AG04449 (cell line): ENCODE data around the gene TFB1M.

Experiments used
- CTCF ChIA-PET: fragments of 350-600 bp; formaldehyde crosslinking; extraction: SDS; loops from one replicate; lab custom pipeline; 2021; ENCODE audit warnings: antibody characterized with exemption; lab: Yijun Ruan, JAX
- POLR2A ChIA-PET: fragments of 400-600, 350-600 bp; formaldehyde crosslinking; extraction: SDS; loops from one replicate; lab custom pipeline; 2020; ENCODE audit warnings: antibody characterized with exemption, inconsistent platforms; lab: Yijun Ruan, JAX
- DNase-seq: peaks from one replicate; pipeline ENCODE4 v3.0.0-alpha.2; 2010; ENCODE audit warnings: low read depth, low spot score
- H3K4me3 ChIP-seq: 2 replicates; pipeline ENCODE4 v1.5.1; 2011; ENCODE audit warnings: low read depth, mild to moderate bottlenecking, control low read depth, low read length
- CTCF ChIP-seq: IDR thresholded peaks from one replicate; pipeline ENCODE4 v1.5.1; 2011; ENCODE audit warnings: mild to moderate bottlenecking, moderate library complexity, low read length, control low read depth, inconsistent platforms; ENCODE audit not compliant: insufficient read depth; ENCODE audit errors: missing control alignments

The TFB1M gene

GRCh38 chr6:155261111-155261900 lies 53.0 kb downstream of the TFB1M start:
- no peak for DNase-seq
- H3K4me3 ChIP-seq: no peak overlapping the region
- ChIA-PET POLR2A (no interaction called here), CTCF (interaction anchor here (0.7 to 2.6 kb wide), 7 partner anchors 9 to 586 kb away, joined by 3 to 16 read pairs (median 6); no protein-coding TSS in a partner anchor)
- TF ChIP-seq CTCF: no peak

GRCh38 chr6:155260686-155261085 lies 53.6 kb downstream of the TFB1M start:
- ChIA-PET POLR2A (no interaction called here), CTCF (interaction anchor here (0.7 to 2.4 kb wide), 5 partner anchors 10 to 585 kb away, joined by 3 to 10 read pairs (median 5); no protein-coding TSS in a partner anchor)
- TF ChIP-seq CTCF: no peak
- H3K4me3 ChIP-seq: no peak overlapping the region
- DNase-seq: no peak

- TF ChIP-seq CTCF: no peak
- H3K4me3 ChIP-seq: no peak overlapping the region
- CTCF ChIA-PET: interaction anchor here (1.3 to 4.4 kb wide), 6 partner anchors 9 to 86 kb away, joined by 5 to 32 read pairs (median 7); no protein-coding TSS in a partner anchor
- POLR2A ChIA-PET: no interaction called here
- DNase-seq: no peak
Observed at GRCh38 chr6:155259897-155260296, 54.4 kb downstream of the TFB1M start.

GRCh38 chr6:155259204-155259603 lies 55.1 kb downstream of the TFB1M start:
- no peak overlapping the region for H3K4me3 ChIP-seq
- TF ChIP-seq CTCF: no peak
- ChIA-PET POLR2A (no interaction called here), CTCF (interaction anchor here (1.2 to 4.4 kb wide), 6 partner anchors 9 to 86 kb away, joined by 4 to 32 read pairs (median 7); no protein-coding TSS in a partner anchor)
- DNase-seq: no peak

- CTCF ChIA-PET: interaction anchor here (1.1 to 4.4 kb wide), 6 partner anchors 10 to 390 kb away, joined by 3 to 32 read pairs (median 5); no protein-coding TSS in a partner anchor
- no peak for DNase-seq
- H3K4me3 ChIP-seq: no peak overlapping the region
- TF ChIP-seq CTCF: no peak
- POLR2A ChIA-PET: no interaction called here
Observed at GRCh38 chr6:155257796-155258195, 56.5 kb downstream of the TFB1M start.

GRCh38 chr6:155256122-155256795 lies 58.0 kb downstream of the TFB1M start:
- no peak overlapping the region for H3K4me3 ChIP-seq
- TF ChIP-seq CTCF: no peak
- ChIA-PET POLR2A (no interaction called here), CTCF (interaction anchor here (0.9 to 4.4 kb wide), 4 partner anchors 9 to 388 kb away, joined by 3 to 32 read pairs (median 5); no protein-coding TSS in a partner anchor)
- DNase-seq: no peak
